Natural killer cell (primary cell): Measurements from ENCODE around the gene CRAT. TPM values are rescaled to one million over a fixed set of nuclear protein-coding genes. Genes with fewer than 3 reads are reported as not detected.

Source experiments
- ATAC-seq, 3 donors: fragments of 150-1000 bp in 2 of 3; fragments of 200-7000 bp in 1 of 3; cut with Tn5 transposase; 1 replicate in 1 of 3; 2 replicates in 2 of 3; pipeline ENCODE4 v1.10.0; 2021; ENCODE audit warnings: mild to moderate bottlenecking in 2 of 3, moderate library complexity in 2 of 3
- DNase-seq, 2 donors: peaks; one replicate each; pipeline versions ENCODE4 v3.0.0 to v3.0.0-alpha.2; 2013 to 2021; ENCODE audit warnings: mixed read lengths in 1 of 2
- H3K27ac ChIP-seq: one replicate; pipeline ENCODE4 v1.5.1; 2013; ENCODE audit warnings: mild to moderate bottlenecking, low read length
- H3K27me3 ChIP-seq: one replicate; pipeline ENCODE4 v1.6.1; 2013; ENCODE audit warnings: low read length; ENCODE audit not compliant: control insufficient read depth, insufficient read depth
- H3K36me3 ChIP-seq: one replicate; pipeline ENCODE4 v1.6.1; 2013; ENCODE audit warnings: low read length; ENCODE audit not compliant: control insufficient read depth, insufficient read depth
- H3K4me1 ChIP-seq: one replicate; pipeline ENCODE4 v1.6.1; 2013; ENCODE audit warnings: low read length; ENCODE audit not compliant: control insufficient read depth, insufficient read depth
- H3K4me3 ChIP-seq: one replicate; pipeline ENCODE4 v1.5.1; 2013; ENCODE audit warnings: low read length
- H3K9me3 ChIP-seq: one replicate; pipeline ENCODE4 v1.6.1; 2013; ENCODE audit warnings: low read length; ENCODE audit not compliant: control insufficient read depth, insufficient read depth
- H3K27ac Mint-ChIP-seq, 2 donors: one replicate each; pipeline ENCODE4 v1.8.0; 2022; ENCODE audit warnings: mild to moderate bottlenecking in 2 of 2, mixed read lengths in 2 of 2, moderate library complexity in 1 of 2
- H3K27me3 Mint-ChIP-seq, 2 donors: one replicate each; pipeline ENCODE4 v1.8.0; 2022; ENCODE audit warnings: low read depth in 2 of 2, mixed read lengths in 2 of 2
- H3K36me3 Mint-ChIP-seq: one replicate; pipeline ENCODE4 v1.8.0; 2022; ENCODE audit warnings: mixed read lengths
- H3K4me1 Mint-ChIP-seq, 2 donors: one replicate each; pipeline ENCODE4 v1.8.0; 2022; ENCODE audit warnings: mixed read lengths in 2 of 2
- H3K4me3 Mint-ChIP-seq: one replicate; pipeline ENCODE4 v1.8.0; 2022; ENCODE audit warnings: mild to moderate bottlenecking, moderate library complexity, mixed read lengths
- H3K9me3 Mint-ChIP-seq, 2 donors: one replicate each; pipeline ENCODE4 v1.8.0; 2022; ENCODE audit warnings: mixed read lengths in 2 of 2
- CTCF ChIP-seq: fragments of 200-600 bp; IDR thresholded peaks from one replicate; pipeline ENCODE4 v1.8.0; 2022; ENCODE audit warnings: antibody characterized with exemption
- WGBS: methylation state at CpG from one replicate; pipeline ENCODE4 v1.1.7; 2013; ENCODE audit warnings: missing lambda C conversion rate; ENCODE audit not compliant: insufficient coverage; 5-methylcytosine and 5-hydroxymethylcytosine counted together
- intact Hi-C: fragments of 100-400 bp; cut with micrococcal nuclease; formaldehyde crosslinking; loops from one replicate; pipeline ENCODE4 v1.14.2; 2022
- total RNA-seq, 4 donors: library from RNA; stranded (reverse); fragments of 120-200 nt in 1 of 4; gene quantifications; one replicate each; pipeline versions ENCODE4 v1.2.3 to v1.2.4, GENCODE V29; 2013 to 2022

CRAT gene
- total RNA-seq, 3 donors from 2014 or later (not counting 1 experiment from before 2014, with no cell fraction given), result 13.5 to 13.8 (median 13.8) TPM

GRCh38 chr9:129068110-129068509 lies 42.5 kb downstream of the CRAT start:
- WGBS, result 92% methylated on average over 19 of the region's 19 CpGs

GRCh38 chr9:129064499-129064908 lies 46.1 kb downstream of the CRAT start:
- H3K36me3 Mint-ChIP-seq, result no peaks in the 10 kb centered on the region
- ATAC-seq (no peak), DNase-seq (no peak)
- no peak overlapping the region for H3K27ac Mint-ChIP-seq
- Histone ChIP-seq H3K36me3 (peaks cover 39% of the 10 kb centered on the region), H3K9me3 (no peaks in the 10 kb centered on the region), H3K4me1 (peaks cover 18% of the 10 kb centered on the region), H3K27me3 (no peaks in the 10 kb centered on the region), H3K27ac (no peak overlapping the region), H3K4me3 (no peak overlapping the region)
- no peaks in the 10 kb centered on the region for H3K9me3 Mint-ChIP-seq
- no peak for TF ChIP-seq CTCF
- H3K4me3 Mint-ChIP-seq, result no peak overlapping the region
- WGBS, result 96% methylated on average over 7 of the region's 8 CpGs
- intact Hi-C loops, result no loop called here
- peaks cover 14 to 15% of the 10 kb centered on the region in 2 donors for H3K4me1 Mint-ChIP-seq
- H3K27me3 Mint-ChIP-seq, result no peaks in the 10 kb centered on the region

More at GRCh38 chr9:129068110-129068509, 42.5 kb downstream of the CRAT start:
- Histone ChIP-seq H3K36me3 (peaks cover 22% of the 10 kb centered on the region), H3K27me3 (no peaks in the 10 kb centered on the region), H3K4me1 (peaks cover 45% of the 10 kb centered on the region), H3K9me3 (no peaks in the 10 kb centered on the region), H3K27ac (peak overlapping the region; percentile 74), H3K4me3 (no peak overlapping the region)
- Mint-ChIP-seq H3K27ac (peak overlapping the region; percentile 87 to 94), H3K27me3 (no peaks in the 10 kb centered on the region), H3K36me3 (no peaks in the 10 kb centered on the region), H3K9me3 (no peaks in the 10 kb centered on the region), H3K4me1 (peaks cover 17 to 25% of the 10 kb centered on the region in 2 donors), H3K4me3 (no peak overlapping the region)
- intact Hi-C loops, result no loop called here
- TF ChIP-seq CTCF, result no peak
- no peak for DNase-seq
- no peak for ATAC-seq

- intact Hi-C loops, result no loop called here
- Mint-ChIP-seq H3K9me3 (no peaks in the 10 kb centered on the region), H3K36me3 (no peaks in the 10 kb centered on the region), H3K27me3 (no peaks in the 10 kb centered on the region), H3K4me3 (no peak overlapping the region), H3K4me1 (peaks cover 2 to 3% of the 10 kb centered on the region in 2 donors), H3K27ac (no peak overlapping the region)
- peaks cover 47% of the 10 kb centered on the region for H3K36me3 ChIP-seq
- ATAC-seq (no peak), DNase-seq (no peak)
- H3K4me1 ChIP-seq, result peaks cover 12% of the 10 kb centered on the region
- H3K4me3 ChIP-seq, result no peak overlapping the region
- WGBS, result 95% methylated on average over 9 of the region's 9 CpGs
- no peak for TF ChIP-seq CTCF
- no peak overlapping the region for H3K27ac ChIP-seq
- H3K27me3 ChIP-seq, result no peaks in the 10 kb centered on the region
- no peaks in the 10 kb centered on the region for H3K9me3 ChIP-seq
Measured at GRCh38 chr9:129063061-129063460, 47.5 kb downstream of the CRAT start.

- Mint-ChIP-seq H3K4me3 (no peak overlapping the region), H3K27me3 (no peaks in the 10 kb centered on the region), H3K9me3 (no peaks in the 10 kb centered on the region), H3K27ac (no peak overlapping the region), H3K4me1 (peaks cover 5 to 6% of the 10 kb centered on the region in 2 donors), H3K36me3 (no peaks in the 10 kb centered on the region)
- H3K36me3 ChIP-seq, result peaks cover 47% of the 10 kb centered on the region
- ATAC-seq, result no peak
- no peaks in the 10 kb centered on the region for H3K9me3 ChIP-seq
- 95% methylated on average over 12 of the region's 12 CpGs for WGBS
- TF ChIP-seq CTCF, result no peak
- DNase-seq, result no peak
- no peak overlapping the region for H3K4me3 ChIP-seq
- H3K4me1 ChIP-seq, result peaks cover 11% of the 10 kb centered on the region
- no peaks in the 10 kb centered on the region for H3K27me3 ChIP-seq
- intact Hi-C loops, result no loop called here
- H3K27ac ChIP-seq, result no peak overlapping the region
Measured at GRCh38 chr9:129060991-129061390, 49.6 kb downstream of the CRAT start.
